Gastrocnemius medialis (tissue), 4 donors: ENCODE results near the gene GRK4. TPM values are rescaled to one million over a fixed set of nuclear protein-coding genes. Genes with fewer than 3 reads are reported as not detected.
A peak's percentile ranks its signal among the peaks of the same experiment; 100 is the strongest.

Source experiments
- ATAC-seq, 2 donors: fragments of 150-250 bp; one replicate each; pipeline ENCODE4 v1.9.1; 2016
- DNase-seq, 2 donors: peaks; one replicate each; pipeline ENCODE4 v3.0.0-alpha.2; 2019
- H3K27ac ChIP-seq, 4 donors: fragments of 200-600 bp; sonication (generic); 1 replicate in 1 of 4; 2 replicates in 3 of 4; pipeline ENCODE4 v1.5.1; 2016 to 2018; ENCODE audit warnings: mild to moderate bottlenecking in 2 of 4, moderate library complexity in 1 of 4
- H3K27me3 ChIP-seq, 3 donors: fragments of 200-600 bp; sonication (generic) in 2 of 3; 1 replicate in 1 of 3; 2 replicates in 2 of 3; pipeline versions ENCODE4 v1.5.1 to v1.6.0; 2016 to 2019; ENCODE audit warnings: mild to moderate bottlenecking in 1 of 3, moderate library complexity in 1 of 3
- H3K36me3 ChIP-seq, 2 donors: fragments of 200-600 bp; sonication (generic) in 1 of 2; one replicate each; pipeline ENCODE4 v1.5.1; 2017 to 2018
- H3K4me1 ChIP-seq, 2 donors: fragments of 200-600 bp; sonication (generic) in 1 of 2; one replicate each; pipeline ENCODE4 v1.5.1; 2016 to 2017; ENCODE audit warnings: mild to moderate bottlenecking in 2 of 2
- H3K4me3 ChIP-seq, 4 donors: fragments of 200-600 bp; sonication (generic) in 3 of 4; 1 replicate in 1 of 4; 2 replicates in 3 of 4; pipeline ENCODE4 v1.5.1; 2016 to 2019; ENCODE audit warnings: mild to moderate bottlenecking in 2 of 4
- H3K9me3 ChIP-seq, 3 donors: fragments of 200-600 bp; sonication (generic) in 2 of 3; 1 replicate in 1 of 3; 2 replicates in 2 of 3; pipeline ENCODE4 v1.5.1; 2016 to 2019
- CTCF ChIP-seq, 5 experiments: fragments of 450-650 bp in 3 of 5; fragments of 200-600 bp in 2 of 5; sonication (generic) in 2 of 5; IDR thresholded peaks in 4 of 5; conservative IDR thresholded peaks in 1 of 5; 1 replicate in 4 of 5; 2 replicates in 1 of 5; pipeline ENCODE4 v1.5.1; 2016 to 2019; ENCODE audit warnings: antibody characterized with exemption in 5 of 5, mild to moderate bottlenecking in 3 of 5, moderate library complexity in 3 of 5
- POLR2A ChIP-seq, 2 donors: fragments of 450-650 bp; IDR thresholded peaks; one replicate each; pipeline ENCODE4 v1.6.1; 2017; ENCODE audit warnings: antibody characterized with exemption in 2 of 2, mild to moderate bottlenecking in 2 of 2, moderate library complexity in 2 of 2
- in situ Hi-C, 4 donors: fragments of 200-750 bp; cut with MboI; loops; one replicate each; pipeline versions ENCODE4 v1.15.0 to v1.8.0; 2017; ENCODE audit warnings: low sequenced_read_pairs in 4 of 4
- intact Hi-C: fragments of 100-400 bp; cut with DNase I; formaldehyde crosslinking; loops from one replicate; pipeline ENCODE4 v1.15.1; 2023; ENCODE audit warnings: low total_unique reads
- total RNA-seq, 4 donors: library from RNA; depleted of rRNA; stranded (reverse); fragments of >200 nt; gene quantifications; one replicate each; pipeline versions ENCODE4 v1.1.0 to v1.2.3, GENCODE V29; 2016

GRK4 gene
- total RNA-seq, 4 donors from 2014 or later: 2.8 to 5.8 (median 3.7) TPM

GRCh38 chr4:2939383-2940243 is 23.8 kb upstream of the GRK4 start:
- Histone ChIP-seq H3K4me1 (peaks cover 23 to 24% of the 10 kb centered on the region in 2 donors), H3K9me3 (no peaks in the 10 kb centered on the region), H3K27ac (no peak overlapping the region), H3K4me3 (no peak overlapping the region), H3K27me3 (no peaks in the 10 kb centered on the region), H3K36me3 (peaks cover 0 to 64% of the 10 kb centered on the region in 2 donors)
- no peak for ATAC-seq
- TF ChIP-seq CTCF (IDR thresholded peaks at IDR 0.05 in 4 of 5, conservative IDR thresholded peaks at IDR 0.05 in 1 of 5): no peak
- no peak for TF ChIP-seq POLR2A (IDR thresholded peaks at IDR 0.05)
- in situ Hi-C loops: loop anchor here in 1 of 4 donors (25.0 kb wide), 1 partner anchor 177 kb away; the partner anchor contains the start of gene TNIP2
- intact Hi-C loops: no loop called here
- DNase-seq: peak in 1 of 2 donors; percentile 10

GRCh38 chr4:2940267-2941137 is 22.9 kb upstream of the GRK4 start:
- DNase-seq (peak in 1 of 2 donors; percentile 10), ATAC-seq (no peak)
- Histone ChIP-seq H3K36me3 (peaks cover 0 to 73% of the 10 kb centered on the region in 2 donors), H3K9me3 (no peaks in the 10 kb centered on the region), H3K27me3 (no peaks in the 10 kb centered on the region), H3K27ac (no peak overlapping the region), H3K4me3 (no peak overlapping the region), H3K4me1 (peaks cover 19 to 21% of the 10 kb centered on the region in 2 donors)
- intact Hi-C loops: no loop called here
- in situ Hi-C loops: loop anchor here in 1 of 4 donors (25.0 kb wide), 1 partner anchor 178 kb away; the partner anchor contains the start of gene TNIP2
- TF ChIP-seq CTCF (IDR thresholded peaks at IDR 0.05 in 4 of 5, conservative IDR thresholded peaks at IDR 0.05 in 1 of 5) (no peak), POLR2A (IDR thresholded peaks at IDR 0.05) (no peak)

GRCh38 chr4:2941138-2942036 is 22.0 kb upstream of the GRK4 start:
- in situ Hi-C loops: loop anchor here in 1 of 4 donors (25.0 kb wide), 1 partner anchor 179 kb away; the partner anchor contains the start of gene TNIP2
- intact Hi-C loops: no loop called here
- H3K9me3 ChIP-seq: no peaks in the 10 kb centered on the region
- ATAC-seq: no peak
- no peak overlapping the region for H3K27ac ChIP-seq
- DNase-seq: peak in 1 of 2 donors; percentile 11
- TF ChIP-seq CTCF (IDR thresholded peaks at IDR 0.05 in 4 of 5, conservative IDR thresholded peaks at IDR 0.05 in 1 of 5): no peak
- no peak for TF ChIP-seq POLR2A (IDR thresholded peaks at IDR 0.05)
- H3K27me3 ChIP-seq: no peaks in the 10 kb centered on the region
- H3K4me3 ChIP-seq: no peak overlapping the region
- peaks cover 10 to 12% of the 10 kb centered on the region in 2 donors for H3K4me1 ChIP-seq
- peaks cover 3 to 80% of the 10 kb centered on the region in 2 donors for H3K36me3 ChIP-seq

GRCh38 chr4:2942037-2942531 is 21.3 kb upstream of the GRK4 start:
- Histone ChIP-seq H3K27ac (no peak overlapping the region), H3K4me1 (peaks cover 4 to 5% of the 10 kb centered on the region in 2 donors), H3K9me3 (no peaks in the 10 kb centered on the region), H3K27me3 (no peaks in the 10 kb centered on the region), H3K4me3 (no peak overlapping the region), H3K36me3 (peaks cover 4 to 87% of the 10 kb centered on the region in 2 donors)
- intact Hi-C loops (no loop called here), in situ Hi-C loops (loop anchor here in 1 of 4 donors (25.0 kb wide), 1 partner anchor 180 kb away; the partner anchor contains the start of gene TNIP2)
- TF ChIP-seq CTCF (IDR thresholded peaks at IDR 0.05 in 4 of 5, conservative IDR thresholded peaks at IDR 0.05 in 1 of 5): no peak
- TF ChIP-seq POLR2A (IDR thresholded peaks at IDR 0.05): no peak
- DNase-seq (peak in 1 of 2 donors; percentile 10), ATAC-seq (no peak)
